IMR-90 (cell line): ENCODE data around the gene NPY4R.
"Not testable (repeated sequence)": the region's sequence is repeated elsewhere in the genome, so short reads cannot be mapped to it uniquely, and the experiment has no call there.

Experiments used
- BHLHE40 ChIP-seq: fragments of 150-350 bp; IDR thresholded peaks from 2 replicates; pipeline ENCODE4 v1.6.1; 2016; ENCODE audit warnings: mild to moderate bottlenecking, low read depth, low read length
- CEBPB ChIP-seq: IDR thresholded peaks from 2 replicates; pipeline ENCODE4 v1.6.1; 2012; ENCODE audit warnings: low read depth, low read length, improper control_type of control experiment
- CHD1 ChIP-seq: IDR thresholded peaks from 2 replicates; pipeline ENCODE4 v1.6.1; 2012; ENCODE audit warnings: low read depth, low read length, improper control_type of control experiment
- CTCF ChIP-seq: conservative IDR thresholded peaks from 2 replicates; pipeline ENCODE4 v1.5.1; 2012; ENCODE audit warnings: mild to moderate bottlenecking, low read depth, low read length, improper control_type of control experiment
- POLR2A ChIP-seq: IDR thresholded peaks from 2 replicates; pipeline ENCODE4 v1.6.1; 2012; ENCODE audit warnings: mild to moderate bottlenecking, low read depth, low read length
- RAD21 ChIP-seq: IDR thresholded peaks from 2 replicates; pipeline ENCODE4 v1.6.1; 2012; ENCODE audit warnings: low read length, improper control_type of control experiment
- RCOR1 ChIP-seq: IDR thresholded peaks from 2 replicates; pipeline ENCODE4 v1.6.1; 2012; ENCODE audit warnings: mild to moderate bottlenecking, low read length, improper control_type of control experiment; ENCODE audit not compliant: insufficient replicate concordance
- RFX5 ChIP-seq: IDR thresholded peaks from 2 replicates; pipeline ENCODE4 v1.8.0; 2012; ENCODE audit warnings: low read depth, mild to moderate bottlenecking, low read length, moderate library complexity
- SMC3 ChIP-seq: fragments of 150-350 bp; IDR thresholded peaks from 2 replicates; pipeline ENCODE4 v1.6.1; 2016; ENCODE audit warnings: low read depth, mild to moderate bottlenecking, antibody characterized with exemption, low read length, moderate library complexity
- USF2 ChIP-seq: fragments of 150-350 bp; IDR thresholded peaks from 2 replicates; pipeline ENCODE4 v1.6.1; 2017; ENCODE audit warnings: mild to moderate bottlenecking, antibody characterized with exemption, low read length, low read depth

- not testable (repeated sequence) for TF ChIP-seq CEBPB, CTCF, POLR2A, RAD21, CHD1, SMC3, RCOR1, BHLHE40, RFX5, USF2
Measured at GRCh38 chr10:46447439-46447838, 18.3 kb downstream of the NPY4R start.
